Endothelial cell of umbilical vein (primary cell): Measurements from ENCODE around the gene CEACAM7. TPM values are rescaled to one million over a fixed set of nuclear protein-coding genes. Genes with fewer than 3 reads are reported as not detected.

ENCODE experiments used
- BruUV-seq: library from RNA; stranded (reverse); fragments of 400-500 nt; replicated peaks from 2 replicates; lab custom pipeline; 2021; lab: Mats Ljungman, UMichigan
- CTCF ChIA-PET: fragments of 300-600, 350-600 bp; sonication (Branson Sonifier 250); formaldehyde crosslinking; loops from one replicate; lab custom pipeline; 2021; ENCODE audit warnings: antibody characterized with exemption, inconsistent platforms; lab: Charles Lee
- POLR2A ChIA-PET: fragments of 300-600, 350-600 bp; sonication (Branson Sonifier 250); formaldehyde crosslinking; loops from one replicate; lab custom pipeline; 2021; ENCODE audit warnings: antibody characterized with exemption, inconsistent platforms; lab: Charles Lee
- DNase-seq: peaks from one replicate; pipeline ENCODE4 v3.0.0-alpha.2; 2011; ENCODE audit warnings: low read depth, low spot score
- FAIRE-seq: peaks from 2 replicates; lab custom pipeline; 2011; peaks lifted over from hg19 to GRCh38; lab: Jason Lieb, UNC
- H2AFZ ChIP-seq: 2 replicates; pipeline ENCODE4 v1.6.0; 2012; ENCODE audit warnings: low read depth, low read length, control low read depth, inconsistent platforms
- H3K27ac ChIP-seq: 2 replicates; pipeline ENCODE4 v1.5.1; 2011; ENCODE audit warnings: low read depth, mild to moderate bottlenecking, control low read depth, low read length, moderate library complexity; ENCODE audit not compliant: insufficient read depth
- H3K27me3 ChIP-seq, 2 experiments: 2 replicates each; pipeline versions ENCODE4 v1.6.0 to v1.6.1; 2011; ENCODE audit warnings: low read length in 2 of 2, mixed read lengths in 1 of 2; ENCODE audit not compliant: control insufficient read depth in 2 of 2, insufficient read depth in 2 of 2
- H3K36me3 ChIP-seq, 2 experiments: 2 replicates in 1 of 2; 3 replicates in 1 of 2; pipeline ENCODE4 v1.5.1; 2011; ENCODE audit warnings: low read length in 2 of 2, mild to moderate bottlenecking in 1 of 2, moderate library complexity in 1 of 2; ENCODE audit not compliant: control insufficient read depth in 2 of 2, insufficient read depth in 2 of 2; ENCODE audit errors: extremely low read depth in 1 of 2
- H3K4me1 ChIP-seq: 3 replicates; pipeline ENCODE4 v1.5.1; 2011; ENCODE audit warnings: mild to moderate bottlenecking, low read length; ENCODE audit not compliant: control insufficient read depth, insufficient read depth; ENCODE audit errors: extremely low read depth
- H3K4me2 ChIP-seq: 2 replicates; pipeline ENCODE4 v1.6.1; 2011; ENCODE audit warnings: low read length, control low read depth, mixed read lengths; ENCODE audit not compliant: insufficient read depth
- H3K4me3 ChIP-seq, 3 experiments: fragments of 200-600 bp in 1 of 3; sonication (generic), shearing (Covaris generic) in 1 of 3; replicated peaks in 1 of 3; 2 replicates each; pipeline ENCODE4 v1.5.1; 2011 to 2016; ENCODE audit warnings: control low read depth in 3 of 3, low read length in 3 of 3, mild to moderate bottlenecking in 2 of 3, inconsistent platforms in 1 of 3, low read depth in 1 of 3, moderate library complexity in 1 of 3; ENCODE audit not compliant: insufficient read depth in 1 of 3
- H3K79me2 ChIP-seq: 2 replicates; pipeline ENCODE4 v1.6.0; 2012; ENCODE audit warnings: low read length, inconsistent platforms; ENCODE audit not compliant: control insufficient read depth, insufficient read depth
- H3K9ac ChIP-seq: replicated peaks from 2 replicates; pipeline ENCODE3; 2011; ENCODE audit warnings: low read length, control low read depth; ENCODE audit not compliant: insufficient read depth; ENCODE audit errors: extremely low read depth
- H3K9me1 ChIP-seq: replicated peaks from 3 replicates; pipeline ENCODE4 v1.6.0; 2011; ENCODE audit warnings: mild to moderate bottlenecking, low read length; ENCODE audit not compliant: control insufficient read depth, insufficient read depth; ENCODE audit errors: extremely low read depth
- H3K9me3 ChIP-seq: replicated peaks from 2 replicates; pipeline ENCODE4 v1.5.1; 2012; ENCODE audit warnings: low read length, inconsistent platforms; ENCODE audit not compliant: control insufficient read depth, insufficient read depth
- H4K20me1 ChIP-seq: replicated peaks from 2 replicates; pipeline ENCODE3; 2011; ENCODE audit warnings: mild to moderate bottlenecking, low read length; ENCODE audit not compliant: control insufficient read depth, insufficient read depth; ENCODE audit errors: extremely low read depth
- EZH2 ChIP-seq: IDR thresholded peaks from 2 replicates; pipeline ENCODE4 v1.6.1; 2012; ENCODE audit warnings: borderline replicate concordance, low read depth, mild to moderate bottlenecking, moderate library complexity, low read length, inconsistent platforms; ENCODE audit not compliant: severe bottlenecking
- FOS ChIP-seq: IDR thresholded peaks from 2 replicates; pipeline ENCODE4 v1.6.1; 2011; ENCODE audit warnings: mild to moderate bottlenecking, low read length, moderate library complexity, borderline replicate concordance; ENCODE audit not compliant: insufficient read depth
- GATA2 ChIP-seq: IDR thresholded peaks from 2 replicates; pipeline ENCODE4 v1.7.0; 2011; ENCODE audit warnings: low read depth, mild to moderate bottlenecking, moderate library complexity, mixed read lengths, low read length; ENCODE audit not compliant: insufficient read length, insufficient read depth
- JUN ChIP-seq: IDR thresholded peaks from 2 replicates; pipeline ENCODE4 v1.6.1; 2011; ENCODE audit warnings: borderline replicate concordance, low read depth; ENCODE audit not compliant: insufficient read length, insufficient read depth
- MYC ChIP-seq: IDR thresholded peaks from one replicate; pipeline ENCODE4 v1.6.1; 2011; ENCODE audit warnings: mild to moderate bottlenecking, low read depth, low read length
- POLR2A ChIP-seq: IDR thresholded peaks from 2 replicates; pipeline ENCODE4 v1.6.1; 2012; ENCODE audit warnings: low read depth, mild to moderate bottlenecking, control low read depth, low read length
- POLR2AphosphoS5 ChIP-seq: IDR thresholded peaks from 2 replicates; pipeline ENCODE4 v1.6.1; 2012; ENCODE audit warnings: low read depth, mild to moderate bottlenecking, control low read depth, low read length, moderate library complexity; ENCODE audit not compliant: insufficient read depth
- dilution Hi-C: fragments of 300-500 bp; cut with MboI; formaldehyde crosslinking; loops from one replicate; pipeline ENCODE4 v1.15.0; 2019; ENCODE audit warnings: low sequenced_read_pairs; ENCODE audit not compliant: extremely low pct_ligation_motif_present
- intact Hi-C: fragments of 100-400 bp; cut with micrococcal nuclease; formaldehyde crosslinking; loops from one replicate; pipeline ENCODE4 v1.10.0; 2022
- polyA plus RNA-seq, 4 experiments: library from polyadenylated mRNA; depleted of rRNA in 3 of 4; stranded (reverse) in 3 of 4; unstranded in 1 of 4; fragments of >200 nt; gene quantifications; 2 replicates each; pipeline versions ENCODE4 v1.2.1 to v1.2.3, GENCODE V29; 2011 to 2012; ENCODE audit warnings: missing spikeins in 1 of 4
- total RNA-seq: library from RNA; stranded (reverse); gene quantifications from 2 replicates; pipeline ENCODE4 v1.2.3, GENCODE V29; 2021
- TF ChIP-seq, protein P1 (sequence below): IDR thresholded peaks from 2 replicates; pipeline ENCODE4 v1.6.1; 2011; ENCODE audit not compliant: insufficient read depth, insufficient read length
- TF ChIP-seq, protein P2 (sequence below), 2 donors: IDR thresholded peaks; 1 replicate in 1 of 2; 2 replicates in 1 of 2; pipeline ENCODE4 v1.5.1; 2011; ENCODE audit warnings: low read length in 2 of 2, mild to moderate bottlenecking in 2 of 2, moderate library complexity in 2 of 2, control low read depth in 1 of 2, inconsistent platforms in 1 of 2, low read depth in 1 of 2; ENCODE audit not compliant: insufficient read depth in 1 of 2; ENCODE audit errors: extremely low read depth in 1 of 2

CEACAM7 gene
- total and polyA plus RNA-seq, 2 donors (not counting 3 experiments of a cell fraction or from before 2014, with no cell fraction given), result 0.03 TPM; not detected in 1

DNA sequence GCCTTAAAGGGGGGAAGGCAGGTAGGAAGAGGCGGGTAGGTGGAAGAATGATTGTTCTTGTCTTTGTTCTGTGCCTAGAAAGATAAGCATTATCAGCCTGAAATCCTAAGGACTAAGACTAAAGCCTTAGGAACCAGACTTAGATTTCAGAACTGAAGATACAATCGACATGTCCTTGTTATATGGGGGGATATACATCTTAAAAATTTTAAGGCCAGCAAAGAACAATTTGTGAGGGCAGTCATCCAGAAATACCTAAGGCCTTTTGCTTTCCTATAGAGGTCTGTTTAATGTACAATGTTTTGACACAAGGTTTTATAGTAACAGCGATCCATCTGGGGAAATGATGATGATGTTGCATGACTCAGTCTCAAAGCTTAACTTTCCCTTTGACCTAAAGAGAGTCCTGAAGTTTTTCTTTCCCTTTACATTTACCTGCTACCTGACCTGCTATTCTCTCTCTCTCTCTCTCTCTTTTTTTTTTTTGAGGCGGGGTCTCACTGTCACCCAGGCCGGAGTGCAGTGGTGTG, 47.1 kb upstream of the CEACAM7 start:
- ChIA-PET CTCF (interaction anchor here (1.2 to 1.8 kb wide), 2 partner anchors 18 to 44 kb away, joined by 4 to 13 read pairs; no protein-coding TSS in a partner anchor), POLR2A (no interaction called here)

More for the DNA sequence above, 47.1 kb upstream of the CEACAM7 start:
- H3K27ac ChIP-seq, result no peak overlapping the region
- no peak overlapping the region for H3K9ac ChIP-seq
- TF ChIP-seq POLR2AphosphoS5 (no peak), JUN (no peak), FOS (no peak), GATA2 (no peak), EZH2 (no peak), POLR2A (no peak), MYC (no peak)
- TF ChIP-seq, protein P1, sequence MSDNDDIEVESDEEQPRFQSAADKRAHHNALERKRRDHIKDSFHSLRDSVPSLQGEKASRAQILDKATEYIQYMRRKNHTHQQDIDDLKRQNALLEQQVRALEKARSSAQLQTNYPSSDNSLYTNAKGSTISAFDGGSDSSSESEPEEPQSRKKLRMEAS, result no peak
- TF ChIP-seq, protein P2, sequence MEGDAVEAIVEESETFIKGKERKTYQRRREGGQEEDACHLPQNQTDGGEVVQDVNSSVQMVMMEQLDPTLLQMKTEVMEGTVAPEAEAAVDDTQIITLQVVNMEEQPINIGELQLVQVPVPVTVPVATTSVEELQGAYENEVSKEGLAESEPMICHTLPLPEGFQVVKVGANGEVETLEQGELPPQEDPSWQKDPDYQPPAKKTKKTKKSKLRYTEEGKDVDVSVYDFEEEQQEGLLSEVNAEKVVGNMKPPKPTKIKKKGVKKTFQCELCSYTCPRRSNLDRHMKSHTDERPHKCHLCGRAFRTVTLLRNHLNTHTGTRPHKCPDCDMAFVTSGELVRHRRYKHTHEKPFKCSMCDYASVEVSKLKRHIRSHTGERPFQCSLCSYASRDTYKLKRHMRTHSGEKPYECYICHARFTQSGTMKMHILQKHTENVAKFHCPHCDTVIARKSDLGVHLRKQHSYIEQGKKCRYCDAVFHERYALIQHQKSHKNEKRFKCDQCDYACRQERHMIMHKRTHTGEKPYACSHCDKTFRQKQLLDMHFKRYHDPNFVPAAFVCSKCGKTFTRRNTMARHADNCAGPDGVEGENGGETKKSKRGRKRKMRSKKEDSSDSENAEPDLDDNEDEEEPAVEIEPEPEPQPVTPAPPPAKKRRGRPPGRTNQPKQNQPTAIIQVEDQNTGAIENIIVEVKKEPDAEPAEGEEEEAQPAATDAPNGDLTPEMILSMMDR (IDR thresholded peaks at IDR 0.05; ENCODE audit: extremely low read depth in 1 of 2, insufficient read depth in 1 of 2, low read depth in 1 of 2, low read length in 2 of 2), result no peak
- dilution Hi-C loops, result no loop called here
- BruUV-seq, result no TSS peak
- H3K4me3 ChIP-seq, result no peak overlapping the region
- peaks cover 5 to 6% of the 10 kb centered on the region in 2 experiments for H3K27me3 ChIP-seq
- no peaks in the 10 kb centered on the region for H3K36me3 ChIP-seq
- H3K9me3 ChIP-seq, result no peaks in the 10 kb centered on the region
- H3K9me1 ChIP-seq, result no peaks in the 10 kb centered on the region
- no peak overlapping the region for H3K4me2 ChIP-seq
- FAIRE-seq (no peak), DNase-seq (no peak)
- no peaks in the 10 kb centered on the region for H3K79me2 ChIP-seq
- H4K20me1 ChIP-seq, result no peaks in the 10 kb centered on the region
- no peaks in the 10 kb centered on the region for H3K4me1 ChIP-seq
- intact Hi-C loops, result no loop called here
- H2AFZ ChIP-seq, result no peak overlapping the region
